ENCODE measurements around the gene SLC22A5.

SLC22A5 gene

GRCh38 chr5:132376694-132377641 is 7.5 kb downstream of the SLC22A5 start:
- no peak for TF ChIP-seq CTCF (IDR thresholded peaks at IDR 0.05)

- TF ChIP-seq CTCF (IDR thresholded peaks at IDR 0.05), result no peak
Measured at GRCh38 chr5:132377738-132378137, 8.2 kb downstream of the SLC22A5 start.

- no peak for TF ChIP-seq CTCF (IDR thresholded peaks at IDR 0.05)
Measured at GRCh38 chr5:132378580-132378979, 9.1 kb downstream of the SLC22A5 start.

GRCh38 chr5:132380047-132380446 is 10.5 kb downstream of the SLC22A5 start:
- TF ChIP-seq CTCF (IDR thresholded peaks at IDR 0.05), result no peak

- no peak for TF ChIP-seq CTCF (IDR thresholded peaks at IDR 0.05)
Measured at GRCh38 chr5:132380741-132381140, 11.2 kb downstream of the SLC22A5 start.

GRCh38 chr5:132381614-132382013 is 12.1 kb downstream of the SLC22A5 start:
- TF ChIP-seq CTCF (IDR thresholded peaks at IDR 0.05), result no peak

- TF ChIP-seq CTCF (IDR thresholded peaks at IDR 0.05), result no peak
Measured at GRCh38 chr5:132383261-132383660, 13.8 kb downstream of the SLC22A5 start.
